Pancreas (tissue), 10 donors: ENCODE measurements around the gene FHIT. TPM values are rescaled to one million over a fixed set of nuclear protein-coding genes. Genes with fewer than 3 reads are reported as not detected.

Experiments used
- ATAC-seq, 4 donors: fragments of 200-7000 bp; cut with Tn5 transposase; one replicate each; pipeline versions ENCODE4 v1.8.0 to v1.9.1; 2020; ENCODE audit warnings: mild to moderate bottlenecking in 4 of 4, moderate library complexity in 4 of 4
- DNase-seq, 6 donors: peaks; one replicate each; pipeline ENCODE4 v3.0.0-alpha.2; 2020
- FAIRE-seq: peaks from 2 replicates; lab custom pipeline; 2012; peaks lifted over from hg19 to GRCh38; lab: Jason Lieb, UNC
- H3K27ac ChIP-seq, 4 donors: fragments of 200-600 bp; sonication (generic); 1 replicate in 3 of 4; 2 replicates in 1 of 4; pipeline versions ENCODE4 v1.5.0 to v1.8.0; 2020
- H3K27me3 ChIP-seq, 4 donors: fragments of 200-600 bp; one replicate each; pipeline ENCODE4 v1.8.0; 2021
- H3K36me3 ChIP-seq, 3 donors: fragments of 200-600 bp; sonication (generic) in 1 of 3; one replicate each; pipeline versions ENCODE4 v1.5.0 to v1.8.0; 2020 to 2021
- H3K4me1 ChIP-seq, 3 donors: fragments of 200-600 bp; one replicate each; pipeline ENCODE4 v1.8.0; 2021
- H3K4me3 ChIP-seq, 4 donors: fragments of 200-600 bp; sonication (generic) in 2 of 4; one replicate each; pipeline versions ENCODE4 v1.5.0 to v1.8.0; 2020 to 2021
- H3K9me3 ChIP-seq, 4 donors: fragments of 200-600 bp; one replicate each; pipeline ENCODE4 v1.8.0; 2021
- CTCF ChIP-seq, 4 donors: fragments of 200-600 bp; sonication (generic) in 3 of 4; IDR thresholded peaks; one replicate each; pipeline versions ENCODE4 v1.5.0 to v1.8.0; 2021; ENCODE audit warnings: antibody characterized with exemption in 4 of 4
- WGBS, 2 donors: extraction: QIAGEN DNeasy Blood & Tissue Kit; methylation state at CpG; one replicate each; pipeline ENCODE4 v1.1.7; 2013; 5-methylcytosine and 5-hydroxymethylcytosine counted together
- intact Hi-C, 3 donors: fragments of 100-400 bp; cut with DNase I; formaldehyde crosslinking; loops; one replicate each; pipeline versions ENCODE4 v1.11.1 to v1.14.2; 2022
- polyA plus RNA-seq, 2 donors: library from polyadenylated mRNA; stranded (reverse); fragments of 200-250 nt; gene quantifications; one replicate each; pipeline ENCODE4 v1.2.3, GENCODE V29; 2013
- total RNA-seq, 6 donors: library from RNA; stranded (reverse); fragmentation: NEBNext Ultra II Directional in 4 of 6; extraction: Animal tissue kit (Norgen Biotek cat#: 25700) in 4 of 6; gene quantifications; one replicate each; pipeline versions ENCODE4 v1.2.1 to v1.2.4, GENCODE V29; 2021 to 2023
- donor health status: healthy with polysubstance abuse.
- donor health status: DM: no; HTN: no; CAD: no; lungs with moderate emphysema.
- donor health status: DM: no; HTN: no; CAD: no.
- donor health status: control.
- donor health status: control.
- donor health status: Bipolar disorder and iron deficiency.
- donor health status: DM: yes; HTN: yes; CAD: no.
- donor health status: DM: no; HTN: no; CAD: no.
- donor health status: DM: no; HTN: no; CAD: no.
- donor health status: DM: yes; HTN: yes; CAD: no.

FHIT gene
- total and polyA plus RNA-seq, 8 donors: 4.8 to 15.7 (median 8.0) TPM

GRCh38 chr3:60737633-60738399 is 513.4 kb downstream of the FHIT start:
- intact Hi-C loops: no loop called here
- Histone ChIP-seq H3K9me3 (no peaks in the 10 kb centered on the region), H3K36me3 (no peaks in the 10 kb centered on the region), H3K27me3 (no peaks in the 10 kb centered on the region), H3K4me1 (no peaks in the 10 kb centered on the region), H3K4me3 (no peak overlapping the region), H3K27ac (no peak overlapping the region)
- FAIRE-seq: no peak
- TF ChIP-seq CTCF (IDR thresholded peaks at IDR 0.05): no peak
- 60 to 67% methylated on average over 8 of the region's 8 CpGs for WGBS, 2 donors
- ATAC-seq: no peak
- no peak for DNase-seq

- DNase-seq (no peak), FAIRE-seq (no peak), ATAC-seq (no peak)
- Histone ChIP-seq H3K9me3 (no peaks in the 10 kb centered on the region), H3K4me1 (no peaks in the 10 kb centered on the region), H3K4me3 (no peak overlapping the region), H3K27me3 (no peaks in the 10 kb centered on the region), H3K27ac (no peak overlapping the region), H3K36me3 (no peaks in the 10 kb centered on the region)
- WGBS, 2 donors: 96% methylated on average over 9 of the region's 9 CpGs
- intact Hi-C loops: no loop called here
- TF ChIP-seq CTCF (IDR thresholded peaks at IDR 0.05): no peak
Observed at GRCh38 chr3:60730371-60730770, 520.9 kb downstream of the FHIT start.

- no peak for ATAC-seq
- no peaks in the 10 kb centered on the region for H3K36me3 ChIP-seq
- no peaks in the 10 kb centered on the region for H3K27me3 ChIP-seq
- H3K4me3 ChIP-seq: no peak overlapping the region
- intact Hi-C loops: no loop called here
- no peak for TF ChIP-seq CTCF (IDR thresholded peaks at IDR 0.05)
- H3K27ac ChIP-seq: no peak overlapping the region
- 89 to 90% methylated on average over 6 of the region's 6 CpGs for WGBS, 2 donors
- DNase-seq: no peak
- FAIRE-seq: no peak
- H3K4me1 ChIP-seq: no peaks in the 10 kb centered on the region
- H3K9me3 ChIP-seq: no peaks in the 10 kb centered on the region
Observed at GRCh38 chr3:60729056-60729455, 522.2 kb downstream of the FHIT start.

- FAIRE-seq (no peak), ATAC-seq (no peak), DNase-seq (no peak)
- H3K27ac ChIP-seq: no peak overlapping the region
- intact Hi-C loops: no loop called here
- H3K4me1 ChIP-seq: no peaks in the 10 kb centered on the region
- no peaks in the 10 kb centered on the region for H3K9me3 ChIP-seq
- 39 to 61% methylated on average over 1 of the region's 1 CpG for WGBS, 2 donors
- TF ChIP-seq CTCF (IDR thresholded peaks at IDR 0.05): no peak
- H3K27me3 ChIP-seq: no peaks in the 10 kb centered on the region
- no peak overlapping the region for H3K4me3 ChIP-seq
- H3K36me3 ChIP-seq: no peaks in the 10 kb centered on the region
Observed at GRCh38 chr3:60728006-60728405, 523.2 kb downstream of the FHIT start.

- Histone ChIP-seq H3K27me3 (no peaks in the 10 kb centered on the region), H3K9me3 (no peaks in the 10 kb centered on the region), H3K4me3 (no peak overlapping the region), H3K36me3 (no peaks in the 10 kb centered on the region), H3K27ac (no peak overlapping the region), H3K4me1 (no peaks in the 10 kb centered on the region)
- intact Hi-C loops: no loop called here
- FAIRE-seq (no peak), ATAC-seq (no peak), DNase-seq (no peak)
- TF ChIP-seq CTCF (IDR thresholded peaks at IDR 0.05): no peak
- WGBS, 2 donors: 91 to 92% methylated on average over 2 of the region's 2 CpGs
Observed at GRCh38 chr3:60720736-60721135, 530.5 kb downstream of the FHIT start.
